ENCODE measurements around the gene C21orf58.

C21orf58 gene

DNA sequence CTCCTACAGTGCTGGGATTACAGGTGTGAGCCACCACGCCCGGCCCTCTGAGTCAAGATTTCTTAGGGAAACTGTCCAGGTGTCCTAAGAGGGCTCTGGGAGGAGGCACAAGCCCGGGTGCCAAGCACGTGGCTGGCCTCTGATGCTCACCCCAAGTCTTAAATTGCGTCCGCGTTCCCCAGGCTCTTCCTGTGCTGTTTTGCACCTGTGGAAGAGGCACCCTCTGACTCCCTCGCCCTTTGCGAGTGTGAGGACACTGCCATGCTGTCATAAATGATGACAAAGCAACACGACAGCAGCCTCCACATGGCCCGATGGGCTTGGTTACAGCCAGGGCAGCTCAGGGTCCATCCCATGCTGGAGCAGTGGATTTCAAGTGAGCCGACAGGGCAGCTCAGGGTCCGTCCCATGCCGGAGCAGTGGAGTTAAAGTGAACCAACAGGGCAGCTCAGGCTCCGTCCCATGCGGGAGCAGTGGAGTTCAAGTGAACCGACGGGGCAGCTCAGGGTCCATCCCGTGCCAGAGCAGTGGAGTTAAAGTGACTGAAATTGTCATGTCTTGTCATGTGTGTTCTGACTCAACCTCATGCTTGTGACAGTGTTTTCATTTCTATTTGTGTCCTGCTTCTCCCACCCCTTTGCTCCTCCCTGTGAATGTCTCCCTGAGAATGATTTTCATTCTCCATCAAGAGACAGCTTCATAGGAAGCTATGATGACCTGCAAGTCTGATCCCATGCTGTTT lies 34.2 kb upstream of the C21orf58 start:
- in situ Hi-C loops (cut with HindIII; ENCODE audit: low sequenced_read_pairs) = no loop called here
- no peak overlapping the region for H3K4me3 ChIP-seq (ENCODE audit: low read depth, low read length)
- TF ChIP-seq, protein P1, sequence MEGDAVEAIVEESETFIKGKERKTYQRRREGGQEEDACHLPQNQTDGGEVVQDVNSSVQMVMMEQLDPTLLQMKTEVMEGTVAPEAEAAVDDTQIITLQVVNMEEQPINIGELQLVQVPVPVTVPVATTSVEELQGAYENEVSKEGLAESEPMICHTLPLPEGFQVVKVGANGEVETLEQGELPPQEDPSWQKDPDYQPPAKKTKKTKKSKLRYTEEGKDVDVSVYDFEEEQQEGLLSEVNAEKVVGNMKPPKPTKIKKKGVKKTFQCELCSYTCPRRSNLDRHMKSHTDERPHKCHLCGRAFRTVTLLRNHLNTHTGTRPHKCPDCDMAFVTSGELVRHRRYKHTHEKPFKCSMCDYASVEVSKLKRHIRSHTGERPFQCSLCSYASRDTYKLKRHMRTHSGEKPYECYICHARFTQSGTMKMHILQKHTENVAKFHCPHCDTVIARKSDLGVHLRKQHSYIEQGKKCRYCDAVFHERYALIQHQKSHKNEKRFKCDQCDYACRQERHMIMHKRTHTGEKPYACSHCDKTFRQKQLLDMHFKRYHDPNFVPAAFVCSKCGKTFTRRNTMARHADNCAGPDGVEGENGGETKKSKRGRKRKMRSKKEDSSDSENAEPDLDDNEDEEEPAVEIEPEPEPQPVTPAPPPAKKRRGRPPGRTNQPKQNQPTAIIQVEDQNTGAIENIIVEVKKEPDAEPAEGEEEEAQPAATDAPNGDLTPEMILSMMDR (IDR thresholded peaks at IDR 0.05; ENCODE audit: low read depth, low read length, missing control alignments) = no peak
- DNase-seq (ENCODE audit: low read depth) = no peak

DNA sequence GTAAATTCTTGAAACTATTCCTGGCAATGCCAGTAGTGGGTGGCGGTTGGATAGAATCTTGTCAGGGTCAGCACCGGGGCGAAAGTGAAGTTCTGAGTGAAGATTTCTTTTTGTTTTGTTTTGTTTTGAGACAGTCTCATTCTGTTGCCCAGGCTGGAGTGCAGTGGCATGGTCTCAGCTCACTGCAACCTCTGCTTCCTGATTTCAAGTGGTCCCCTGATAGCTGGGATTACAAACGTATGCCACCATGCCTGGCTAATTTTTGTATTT lies 33.6 kb upstream of the C21orf58 start:
- no peak for DNase-seq (ENCODE audit: low read depth)
- in situ Hi-C loops (cut with HindIII; ENCODE audit: low sequenced_read_pairs) = no loop called here
- TF ChIP-seq, protein P1 (IDR thresholded peaks at IDR 0.05; ENCODE audit: low read depth, low read length, missing control alignments) = no peak
- H3K4me3 ChIP-seq (ENCODE audit: low read depth, low read length) = no peak overlapping the region

DNA sequence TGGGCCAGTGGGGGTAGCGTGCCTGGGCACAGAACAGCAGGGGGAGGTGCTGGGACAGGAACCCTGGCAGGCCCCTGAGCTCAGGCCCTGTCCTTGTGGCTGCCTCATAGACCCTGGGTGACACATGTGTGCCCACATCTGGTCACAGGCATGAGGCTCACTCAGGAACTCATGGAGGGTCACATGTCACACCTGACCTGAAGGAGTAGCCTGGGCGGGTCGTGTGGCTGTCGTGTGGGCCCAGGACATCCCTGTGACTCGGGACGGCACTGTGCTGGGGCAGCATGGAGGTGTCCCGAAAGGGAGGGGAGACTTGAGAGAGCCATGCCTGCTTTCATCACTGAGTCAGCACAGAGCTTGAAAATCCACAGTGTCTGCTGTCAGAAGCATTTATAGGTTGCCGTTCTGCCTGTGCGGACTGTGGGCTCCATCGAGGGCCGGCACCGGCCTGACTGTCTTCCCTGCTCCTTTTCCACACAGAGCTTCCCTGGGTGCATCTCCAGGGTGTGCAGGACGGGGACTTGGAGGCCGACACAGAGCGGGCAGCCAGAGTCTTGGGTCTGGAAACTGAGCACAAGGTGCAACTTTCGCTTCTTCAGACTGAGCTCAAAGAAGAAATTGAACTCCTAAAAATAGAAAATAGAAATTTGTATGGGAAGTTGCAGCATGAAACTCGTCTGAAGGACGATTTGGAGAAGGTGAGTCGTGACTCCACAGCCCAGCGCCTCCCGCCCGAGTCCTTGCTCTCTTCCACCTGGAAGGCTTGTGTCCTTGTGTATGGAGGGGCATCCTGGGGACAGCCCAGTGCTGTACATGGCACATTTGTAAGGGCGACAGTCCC lies 33.0 kb upstream of the C21orf58 start:
- TF ChIP-seq, protein P1 (IDR thresholded peaks at IDR 0.05; ENCODE audit: low read depth, low read length, missing control alignments) = no peak
- no peak overlapping the region for H3K4me3 ChIP-seq (ENCODE audit: low read depth, low read length)
- DNase-seq (ENCODE audit: low read depth) = no peak
- in situ Hi-C loops (cut with HindIII; ENCODE audit: low sequenced_read_pairs) = no loop called here

DNA sequence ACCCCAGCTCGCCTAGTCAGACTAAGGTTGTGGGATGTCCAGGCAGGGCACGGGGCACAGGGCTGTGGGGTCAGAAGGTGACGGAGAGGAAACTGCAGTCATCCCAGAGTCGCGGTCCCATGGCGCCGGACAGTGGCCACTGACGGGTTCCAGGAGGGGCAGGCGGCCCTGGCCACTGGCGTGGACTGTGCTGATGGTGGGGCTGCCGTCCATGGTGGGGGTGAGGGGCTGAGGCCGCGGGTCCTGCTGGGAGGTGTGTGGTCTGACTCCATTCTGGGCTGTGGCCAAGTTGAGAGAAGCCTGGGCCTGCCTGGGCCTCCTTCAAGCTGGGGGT lies 32.3 kb upstream of the C21orf58 start:
- TF ChIP-seq, protein P1 (IDR thresholded peaks at IDR 0.05; ENCODE audit: low read depth, low read length, missing control alignments) = no peak
- in situ Hi-C loops (cut with HindIII; ENCODE audit: low sequenced_read_pairs) = no loop called here
- no peak overlapping the region for H3K4me3 ChIP-seq (ENCODE audit: low read depth, low read length)
- no peak for DNase-seq (ENCODE audit: low read depth)

DNA sequence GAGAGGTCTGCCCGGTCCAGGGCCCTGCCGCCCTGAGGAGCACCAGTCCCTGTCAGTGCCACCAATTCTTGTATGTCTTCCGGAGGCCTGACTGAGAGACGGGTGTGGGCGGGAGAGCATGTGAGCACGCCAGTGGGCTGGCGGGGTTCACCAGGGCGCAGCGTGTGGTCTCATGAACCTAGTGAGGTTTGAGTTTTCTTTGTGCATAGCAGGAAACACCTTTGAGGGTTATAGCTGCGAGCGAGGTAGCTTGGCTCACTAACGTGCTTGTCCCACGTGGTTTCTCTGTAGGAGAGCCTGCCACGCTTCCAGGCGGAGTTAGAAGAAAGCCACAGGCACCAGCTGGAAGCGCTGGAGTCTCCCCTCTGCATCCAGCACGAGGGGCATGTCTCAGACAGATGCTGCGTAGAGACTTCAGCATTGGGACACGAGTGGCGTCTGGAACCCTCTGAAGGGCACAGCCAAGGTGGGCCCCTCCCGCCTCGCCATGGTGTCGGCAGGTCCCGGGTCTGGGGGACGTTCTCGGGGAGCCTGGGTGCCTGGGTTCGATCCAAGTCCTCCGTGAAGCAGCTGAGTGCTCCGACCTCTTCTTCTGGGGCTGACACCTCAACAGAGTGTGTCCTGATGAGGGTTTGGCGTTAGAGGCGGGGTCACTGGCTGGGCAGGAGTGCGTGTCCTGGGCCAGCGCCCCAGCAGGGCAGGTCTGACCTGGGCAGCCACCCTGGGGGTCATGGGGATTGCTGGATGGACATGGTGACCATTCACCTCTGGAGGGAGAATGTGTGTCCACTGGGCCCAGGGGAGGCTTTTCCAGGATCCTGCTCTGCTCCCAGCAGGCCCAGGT lies 31.7 kb upstream of the C21orf58 start:
- TF ChIP-seq, protein P1 (IDR thresholded peaks at IDR 0.05; ENCODE audit: low read depth, low read length, missing control alignments) = no peak
- DNase-seq (ENCODE audit: low read depth) = no peak
- in situ Hi-C loops (cut with HindIII; ENCODE audit: low sequenced_read_pairs) = no loop called here
- no peak overlapping the region for H3K4me3 ChIP-seq (ENCODE audit: low read depth, low read length)

DNA sequence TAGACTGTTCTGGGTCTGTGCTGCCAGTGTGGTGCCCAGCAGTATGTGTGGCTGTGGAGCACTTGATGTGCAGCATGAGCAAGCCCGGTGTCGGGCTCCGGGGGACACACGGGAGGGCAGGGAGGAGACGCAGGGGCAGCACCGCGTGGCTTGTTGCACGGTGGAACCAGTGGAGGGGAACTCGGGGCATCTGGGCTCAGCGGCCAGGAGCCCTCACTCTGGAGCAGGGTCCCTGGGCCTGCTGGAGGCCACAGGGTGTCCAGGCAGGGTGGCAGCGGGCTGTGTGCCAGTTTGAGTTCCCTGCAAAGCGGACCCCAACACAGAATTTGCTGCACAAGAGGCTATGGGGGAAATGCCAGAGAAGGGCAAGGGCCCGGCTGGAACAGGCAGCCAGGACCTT lies 30.8 kb upstream of the C21orf58 start:
- TF ChIP-seq, protein P1 (IDR thresholded peaks at IDR 0.05; ENCODE audit: low read depth, low read length, missing control alignments) = no peak
- in situ Hi-C loops (cut with HindIII; ENCODE audit: low sequenced_read_pairs) = no loop called here
- H3K4me3 ChIP-seq (ENCODE audit: low read depth, low read length) = no peak overlapping the region
- DNase-seq (ENCODE audit: low read depth) = no peak

All from astrocyte of the cerebellum (primary cell).